ENCODE results near the gene RASGRF1.
"Not testable (repeated sequence)": the region's sequence is repeated elsewhere in the genome, so short reads cannot be mapped to it uniquely, and the experiment has no call there.

The RASGRF1 gene

GRCh38 chr15:78930577-78931388 is 159.8 kb downstream of the RASGRF1 start:
- DNase-seq (ENCODE audit: low read depth in 2 of 2): no peak

- DNase-seq (ENCODE audit: low read depth in 2 of 2): no peak
Measured at GRCh38 chr15:78929536-78930264, 160.9 kb downstream of the RASGRF1 start.

DNA sequence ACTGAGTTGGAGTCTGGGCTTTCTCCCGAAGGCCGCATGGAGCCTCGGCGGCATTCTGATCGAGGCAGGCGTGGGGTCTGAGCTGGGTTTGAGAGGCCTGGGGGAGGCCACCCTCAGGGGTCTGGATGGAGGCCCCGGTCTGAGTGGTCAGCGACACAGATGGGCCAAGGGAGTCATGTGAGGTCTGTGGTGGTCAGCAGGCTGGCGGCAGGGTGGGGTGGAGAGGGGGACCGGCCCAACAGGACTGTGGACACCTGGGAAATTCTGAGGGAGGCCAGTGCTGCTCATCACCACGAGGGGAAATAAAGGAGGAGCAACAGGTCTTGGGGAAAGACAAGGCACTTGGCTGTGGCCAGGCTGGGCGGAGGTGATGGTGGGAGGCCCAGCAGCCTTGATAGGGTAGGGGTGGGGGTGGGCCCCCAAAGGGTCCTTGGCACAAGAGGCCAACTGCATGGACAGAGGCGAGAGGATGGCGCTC is 161.9 kb downstream of the RASGRF1 start:
- DNase-seq (ENCODE audit: low read depth in 2 of 2): no peak

GRCh38 chr15:78928176-78928575 is 162.4 kb downstream of the RASGRF1 start:
- DNase-seq (ENCODE audit: low read depth in 2 of 2): not testable (repeated sequence)

GRCh38 chr15:78927077-78927790 is 163.3 kb downstream of the RASGRF1 start:
- no peak for DNase-seq (ENCODE audit: low read depth in 2 of 2)

DNA sequence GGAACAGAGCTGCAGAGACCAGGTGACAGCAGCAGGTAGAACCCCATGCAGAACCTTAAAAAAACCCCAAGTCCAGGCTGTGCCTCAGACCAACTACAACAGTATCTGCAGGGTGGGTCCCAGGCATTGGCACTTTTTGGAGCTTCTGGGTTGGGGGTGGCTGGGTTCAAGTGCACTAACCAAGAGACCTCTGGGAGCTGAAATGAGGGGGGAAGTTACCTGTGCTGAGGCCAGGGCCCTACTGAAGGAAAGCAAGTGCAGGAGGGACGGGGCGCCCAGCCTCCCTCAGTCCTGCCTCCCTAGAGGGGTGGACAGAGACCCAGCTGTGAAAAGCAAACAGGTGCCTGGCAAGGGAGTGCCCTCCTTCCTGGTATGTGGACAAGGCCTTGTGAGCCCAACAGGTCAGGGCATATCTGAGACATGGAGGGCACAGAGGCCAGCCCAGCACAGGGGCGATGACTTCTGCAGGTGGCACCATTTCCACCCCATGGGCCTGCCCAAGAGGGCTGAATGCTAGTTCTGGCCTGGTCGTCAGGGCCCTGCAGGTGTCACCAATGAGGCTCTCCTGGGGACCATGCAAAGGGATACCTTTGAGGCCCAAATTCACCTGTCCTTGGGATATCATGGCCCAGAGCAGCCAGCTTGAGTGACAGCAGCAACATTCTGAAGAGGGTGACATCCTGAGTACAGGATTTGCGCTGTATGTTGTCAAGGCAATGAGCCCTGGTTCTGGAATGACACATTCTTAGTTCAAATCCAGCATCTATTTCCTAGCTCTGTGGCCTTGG is 164.4 kb downstream of the RASGRF1 start:
- DNase-seq (ENCODE audit: low read depth in 2 of 2): no peak

- DNase-seq (ENCODE audit: low read depth in 2 of 2): no peak
Measured at GRCh38 chr15:78925076-78925624, 165.4 kb downstream of the RASGRF1 start.

GRCh38 chr15:78923480-78924360 is 166.9 kb downstream of the RASGRF1 start:
- DNase-seq (ENCODE audit: low read depth in 2 of 2): no peak

DNA sequence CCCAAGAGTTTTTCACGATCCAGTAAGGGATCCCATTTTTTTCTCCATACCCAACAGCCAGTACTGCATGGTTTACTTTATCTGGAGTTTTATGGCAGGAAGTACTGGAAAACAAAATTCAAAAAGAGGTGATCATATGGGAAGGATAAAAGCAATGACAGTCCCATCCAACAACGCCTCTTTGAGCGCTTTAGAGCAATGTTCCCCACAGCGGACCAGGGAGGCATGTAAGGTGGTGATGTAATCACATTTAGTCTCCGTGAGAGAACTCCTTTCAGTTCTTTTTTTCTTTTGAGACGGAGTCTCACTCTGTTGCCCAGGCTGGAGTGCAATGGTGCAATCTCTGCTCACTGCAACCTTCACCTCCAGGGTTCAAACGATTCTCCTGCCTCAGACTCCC is 167.6 kb downstream of the RASGRF1 start:
- DNase-seq (ENCODE audit: low read depth in 2 of 2): no peak

DNA sequence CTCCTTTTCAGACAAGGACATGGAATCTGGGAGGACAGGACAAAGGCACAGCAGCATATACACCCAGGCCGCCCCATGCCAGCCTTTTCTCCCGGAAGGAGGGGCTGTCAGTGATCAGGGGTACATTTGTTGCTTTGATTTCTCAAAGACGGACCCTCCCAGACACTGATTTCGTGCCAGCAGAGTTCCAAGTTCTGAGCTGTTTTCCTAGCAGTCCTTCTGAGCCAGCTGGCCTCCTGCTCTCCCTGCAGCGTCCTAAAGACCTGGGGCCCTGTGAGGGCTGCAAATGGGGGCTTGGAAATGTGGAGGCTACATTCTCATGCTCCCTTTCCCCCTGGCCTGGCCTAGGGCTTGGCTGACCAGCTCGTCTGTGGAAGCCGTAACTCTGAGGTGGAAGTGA is 168.1 kb downstream of the RASGRF1 start:
- DNase-seq (ENCODE audit: low read depth in 2 of 2): no peak

DNA sequence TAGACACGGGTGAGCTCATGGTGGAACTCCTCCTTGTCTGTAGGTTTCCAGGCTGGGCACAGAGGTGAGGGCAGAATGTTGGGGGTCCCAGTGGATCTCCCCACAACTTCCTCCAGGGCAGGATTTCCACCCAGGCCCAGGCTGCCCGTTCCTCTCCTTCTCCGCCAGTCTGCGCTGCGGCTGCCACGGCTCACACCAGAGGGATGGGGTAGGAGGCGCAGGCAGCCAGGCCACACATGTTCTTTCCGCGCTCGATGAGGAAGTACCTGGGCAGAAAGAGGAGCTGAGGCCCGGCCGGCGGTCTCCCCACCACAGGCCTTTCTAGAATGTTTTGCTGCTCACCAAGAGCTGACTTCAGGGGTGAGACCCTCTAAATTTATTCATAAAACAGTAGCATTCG is 168.6 kb downstream of the RASGRF1 start:
- DNase-seq (ENCODE audit: low read depth in 2 of 2): no peak

- no peak for DNase-seq (ENCODE audit: low read depth in 2 of 2)
Measured at GRCh38 chr15:78921517-78921916, 169.1 kb downstream of the RASGRF1 start.

DNA sequence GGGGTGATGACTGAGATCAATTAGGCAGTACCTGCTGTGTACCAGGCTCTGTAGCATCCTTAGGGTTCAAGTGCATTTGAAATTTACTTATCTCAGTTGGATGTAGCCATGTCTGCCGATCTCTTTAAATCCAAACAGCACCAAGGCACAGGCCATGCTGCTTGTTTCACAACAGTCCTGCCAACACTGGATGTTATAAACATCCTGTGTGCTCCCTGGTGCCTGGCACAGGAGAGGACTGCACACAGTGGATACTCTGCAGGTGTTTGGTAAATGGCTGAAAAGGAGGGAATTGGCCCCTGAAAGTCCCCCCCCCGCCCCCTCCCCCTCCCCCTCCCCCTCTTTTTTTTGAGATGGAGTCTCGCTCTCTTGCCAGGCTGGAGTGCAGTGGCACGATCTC is 172.7 kb downstream of the RASGRF1 start:
- DNase-seq (ENCODE audit: low read depth in 2 of 2): no peak

- DNase-seq (ENCODE audit: low read depth in 2 of 2): no peak
Measured at GRCh38 chr15:78916088-78916487, 174.5 kb downstream of the RASGRF1 start.

DNA sequence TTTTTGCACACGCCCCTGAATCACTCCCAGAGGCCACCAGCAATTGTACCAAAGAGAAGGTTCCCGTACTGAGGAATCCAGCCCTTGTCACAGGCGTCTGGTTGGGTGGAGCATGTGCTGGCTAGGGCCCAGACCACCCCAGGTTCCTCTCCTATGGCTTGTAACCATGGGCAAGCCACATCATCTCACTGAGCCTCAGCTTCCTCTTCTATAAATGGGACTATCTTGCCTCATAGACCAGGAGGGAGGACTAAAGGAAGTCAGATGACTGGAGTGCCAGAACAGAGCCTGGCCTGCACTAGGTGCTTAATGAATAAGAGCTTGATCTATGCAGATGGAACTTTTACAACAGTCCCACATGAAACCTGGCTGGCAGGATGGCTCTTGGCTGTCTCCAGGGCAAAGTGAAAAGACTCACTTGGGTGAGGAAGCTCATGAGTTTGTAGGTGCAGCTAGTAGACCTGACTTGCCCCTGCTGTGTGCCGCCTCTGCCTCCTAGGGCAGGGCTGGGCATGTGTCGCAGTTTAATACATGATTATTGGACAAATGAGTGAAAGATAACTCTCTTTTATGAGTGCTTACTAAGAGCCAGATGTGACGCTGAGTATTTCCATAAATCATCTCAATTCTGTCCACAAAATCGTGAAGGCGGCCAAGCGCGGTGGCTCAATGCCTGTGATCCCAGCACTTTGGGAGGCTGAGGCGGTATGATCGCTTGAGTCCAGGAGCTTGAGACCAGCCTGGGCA is 175.1 kb downstream of the RASGRF1 start:
- no peak for DNase-seq (ENCODE audit: low read depth in 2 of 2)

DNA sequence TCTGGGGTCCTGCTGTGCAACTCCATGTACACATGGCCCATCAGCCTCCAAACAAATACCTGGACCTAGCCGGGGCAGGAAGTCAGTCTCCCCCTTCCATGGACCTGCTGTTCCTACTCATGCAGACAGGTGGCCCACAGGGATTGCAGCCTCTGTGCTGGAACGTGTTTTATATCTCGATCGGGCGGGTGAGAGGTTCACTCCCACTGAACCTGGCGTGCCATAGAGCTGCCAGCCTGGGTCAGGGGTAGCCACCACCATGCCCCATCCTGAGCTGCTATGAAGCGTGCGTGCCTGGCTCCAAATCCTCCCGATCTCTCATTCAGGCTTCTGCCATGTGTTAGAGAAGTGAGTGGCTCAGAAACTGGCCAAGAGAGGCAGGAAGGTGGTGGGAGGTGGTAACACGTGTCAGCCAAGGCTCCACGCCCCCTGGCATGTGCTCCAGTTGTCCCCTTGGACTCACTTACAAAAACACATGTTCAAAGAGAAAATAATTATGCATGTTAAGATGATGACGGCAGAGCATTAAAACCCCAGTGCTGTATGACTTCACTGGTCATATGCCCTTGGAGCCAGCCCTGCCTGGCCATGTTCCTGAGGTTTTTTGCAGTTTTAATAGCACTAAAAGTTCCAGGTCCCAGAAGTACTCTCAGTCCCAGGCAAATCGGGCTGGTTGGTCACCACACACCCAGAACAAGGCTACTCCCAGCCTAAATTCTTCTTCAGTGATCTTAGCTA is 176.4 kb downstream of the RASGRF1 start:
- no peak for DNase-seq (ENCODE audit: low read depth in 2 of 2)

GRCh38 chr15:78913012-78913411 is 177.6 kb downstream of the RASGRF1 start:
- DNase-seq (ENCODE audit: low read depth in 2 of 2): no peak

GRCh38 chr15:78912316-78912715 is 178.3 kb downstream of the RASGRF1 start:
- no peak for DNase-seq (ENCODE audit: low read depth in 2 of 2)

- no peak for DNase-seq (ENCODE audit: low read depth in 2 of 2)
Measured at GRCh38 chr15:78910271-78910670, 180.3 kb downstream of the RASGRF1 start.

All from stimulated activated CD8-positive, alpha-beta memory T cell treated with anti-CD3 and anti-CD28 coated beads, Interleukin-7, amount 100 ng/mL, for 4 hours (primary cell).